ENCODE measurements around the gene SULF2.
"Not testable (repeated sequence)": the region's sequence is repeated elsewhere in the genome, so short reads cannot be mapped to it uniquely, and the experiment has no call there.

Gene SULF2

GRCh38 chr20:47796971-47797370 is 11.7 kb upstream of the SULF2 start:
- H3K36me3 ChIP-seq (ENCODE audit: insufficient read depth, low read length), result no peaks in the 10 kb centered on the region
- no peaks in the 10 kb centered on the region for H3K9me3 ChIP-seq (ENCODE audit: control insufficient read depth, insufficient read depth, low read length)
- H3K4me1 ChIP-seq (ENCODE audit: insufficient read depth, low read length), result no peaks in the 10 kb centered on the region
- H3K9ac ChIP-seq (ENCODE audit: low read depth, low read length), result no peak overlapping the region

GRCh38 chr20:47795214-47795907 is 10.1 kb upstream of the SULF2 start:
- no peaks in the 10 kb centered on the region for H3K36me3 ChIP-seq (ENCODE audit: insufficient read depth, low read length)
- no peak overlapping the region for H3K9ac ChIP-seq (ENCODE audit: low read depth, low read length)
- peaks cover 4% of the 10 kb centered on the region for H3K4me1 ChIP-seq (ENCODE audit: insufficient read depth, low read length)
- H3K9me3 ChIP-seq (ENCODE audit: control insufficient read depth, insufficient read depth, low read length), result no peaks in the 10 kb centered on the region

GRCh38 chr20:47794264-47794663 is 9.0 kb upstream of the SULF2 start:
- not testable (repeated sequence) for H3K36me3 ChIP-seq (ENCODE audit: insufficient read depth, low read length); H3K9ac ChIP-seq (ENCODE audit: low read depth, low read length); H3K9me3 ChIP-seq (ENCODE audit: control insufficient read depth, insufficient read depth, low read length)
- H3K4me1 ChIP-seq (ENCODE audit: insufficient read depth, low read length), result peaks cover 11% of the 10 kb centered on the region

GRCh38 chr20:47792021-47792618 is 6.8 kb upstream of the SULF2 start:
- Histone ChIP-seq H3K4me1 (ENCODE audit: insufficient read depth, low read length) (peaks cover 11% of the 10 kb centered on the region), H3K9me3 (ENCODE audit: control insufficient read depth, insufficient read depth, low read length) (no peaks in the 10 kb centered on the region), H3K36me3 (ENCODE audit: insufficient read depth, low read length) (no peaks in the 10 kb centered on the region), H3K9ac (ENCODE audit: low read depth, low read length) (no peak overlapping the region)

DNA sequence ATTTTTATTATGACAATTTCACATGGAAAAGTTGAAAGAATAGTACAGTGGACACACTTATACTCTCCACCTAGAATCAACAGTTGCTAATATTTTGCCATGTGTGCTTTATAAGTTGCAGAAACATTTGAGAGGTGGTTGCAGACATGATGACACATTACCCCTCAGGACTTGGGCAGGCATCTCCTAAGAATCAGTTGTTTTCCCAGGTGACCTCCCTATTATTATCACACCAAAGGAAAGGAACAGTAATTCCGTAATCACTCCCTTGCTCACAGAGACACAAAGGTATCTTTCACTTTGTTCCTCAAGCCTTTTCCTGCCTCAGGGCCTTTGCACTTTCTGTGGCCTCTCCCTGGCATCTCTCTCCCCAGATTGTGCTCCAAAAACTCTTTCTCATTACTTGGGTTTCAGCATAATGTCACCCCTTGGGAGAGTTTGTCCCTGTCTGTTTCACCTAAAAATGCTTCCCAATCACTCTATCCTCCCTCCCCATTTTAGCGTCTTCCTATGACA is 5.9 kb upstream of the SULF2 start:
- Histone ChIP-seq H3K9me3 (ENCODE audit: control insufficient read depth, insufficient read depth, low read length) (no peaks in the 10 kb centered on the region), H3K36me3 (ENCODE audit: insufficient read depth, low read length) (no peaks in the 10 kb centered on the region), H3K9ac (ENCODE audit: low read depth, low read length) (no peak overlapping the region), H3K4me1 (ENCODE audit: insufficient read depth, low read length) (peaks cover 15% of the 10 kb centered on the region)

GRCh38 chr20:47790580-47790965 is 5.3 kb upstream of the SULF2 start:
- H3K4me1 ChIP-seq (ENCODE audit: insufficient read depth, low read length), result peaks cover 15% of the 10 kb centered on the region
- H3K9ac ChIP-seq (ENCODE audit: low read depth, low read length), result no peak overlapping the region
- H3K9me3 ChIP-seq (ENCODE audit: control insufficient read depth, insufficient read depth, low read length), result no peaks in the 10 kb centered on the region
- H3K36me3 ChIP-seq (ENCODE audit: insufficient read depth, low read length), result no peaks in the 10 kb centered on the region

DNA sequence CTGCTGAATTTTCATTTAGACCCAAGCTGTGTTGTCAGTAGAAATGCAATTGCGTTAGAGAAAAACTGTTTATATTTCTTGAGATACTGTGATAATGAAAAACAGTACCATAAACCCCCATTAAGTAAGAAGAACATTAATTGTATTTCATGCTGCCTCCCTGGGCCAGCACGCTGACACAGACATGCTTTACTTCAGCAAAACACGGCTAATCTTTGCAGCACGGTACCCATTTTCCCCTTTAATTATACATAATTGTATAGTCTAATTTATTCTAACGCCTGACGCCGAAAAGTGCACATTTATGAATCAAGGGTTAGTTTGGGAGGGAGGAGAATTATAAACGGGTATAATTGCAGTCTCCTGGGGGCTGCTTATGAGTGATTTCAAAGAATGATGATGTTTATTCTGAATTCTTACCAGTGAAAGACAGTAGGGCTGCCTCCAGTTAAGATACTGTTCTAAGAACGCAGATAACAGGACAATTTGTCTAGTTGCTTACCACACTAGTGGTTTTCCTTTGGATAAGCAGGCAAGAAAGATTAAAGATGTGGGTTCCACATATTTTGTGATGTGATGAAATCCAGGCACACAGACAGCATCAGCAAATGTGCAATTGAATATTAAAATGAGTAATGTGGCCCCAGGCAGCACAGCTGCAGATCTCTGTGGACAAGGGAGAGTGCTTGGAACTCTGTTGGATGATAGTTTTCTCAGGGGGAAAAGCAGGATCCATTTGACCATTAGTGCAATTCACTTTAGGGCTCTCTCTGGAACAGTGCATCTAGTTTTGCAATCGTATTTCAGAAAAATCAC is 4.7 kb upstream of the SULF2 start:
- H3K4me1 ChIP-seq (ENCODE audit: insufficient read depth, low read length), result peaks cover 15% of the 10 kb centered on the region
- H3K9me3 ChIP-seq (ENCODE audit: control insufficient read depth, insufficient read depth, low read length), result no peaks in the 10 kb centered on the region
- H3K36me3 ChIP-seq (ENCODE audit: insufficient read depth, low read length), result no peaks in the 10 kb centered on the region
- H3K9ac ChIP-seq (ENCODE audit: low read depth, low read length), result no peak overlapping the region

DNA sequence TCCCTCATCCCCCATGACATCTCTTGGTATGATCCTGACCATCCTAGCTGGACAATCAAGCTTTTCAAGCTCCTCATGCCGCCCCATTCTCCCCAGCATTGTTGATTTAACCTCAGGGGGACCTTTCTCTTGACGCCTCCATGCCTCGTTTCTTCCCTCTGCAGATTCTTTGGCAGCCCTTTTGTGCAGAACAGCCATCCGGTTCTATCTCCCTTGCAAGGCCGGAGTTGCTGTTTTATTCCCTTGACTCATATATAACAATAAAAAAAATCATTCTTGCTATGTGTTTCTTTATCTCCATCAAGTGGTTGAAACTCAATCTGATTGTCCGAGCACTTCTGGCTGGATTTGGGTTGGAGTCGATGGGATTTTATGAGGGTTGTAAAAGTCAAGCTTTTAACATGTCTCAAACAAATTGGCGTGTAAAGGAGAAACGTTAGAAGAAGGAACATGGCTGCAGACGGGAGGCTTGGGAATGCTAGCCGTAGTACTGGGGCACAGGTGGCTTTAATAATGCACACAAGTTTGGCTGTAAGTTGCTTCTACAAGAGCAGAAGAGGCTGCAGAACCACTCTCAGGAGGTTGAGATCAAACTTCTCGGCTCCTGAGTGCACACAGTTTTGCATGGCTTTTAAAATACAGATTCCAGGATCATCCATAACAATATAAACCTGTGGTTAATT is 3.9 kb upstream of the SULF2 start:
- Histone ChIP-seq H3K9ac (ENCODE audit: low read depth, low read length) (no peak overlapping the region), H3K36me3 (ENCODE audit: insufficient read depth, low read length) (no peaks in the 10 kb centered on the region), H3K9me3 (ENCODE audit: control insufficient read depth, insufficient read depth, low read length) (no peaks in the 10 kb centered on the region), H3K4me1 (ENCODE audit: insufficient read depth, low read length) (peaks cover 16% of the 10 kb centered on the region)

DNA sequence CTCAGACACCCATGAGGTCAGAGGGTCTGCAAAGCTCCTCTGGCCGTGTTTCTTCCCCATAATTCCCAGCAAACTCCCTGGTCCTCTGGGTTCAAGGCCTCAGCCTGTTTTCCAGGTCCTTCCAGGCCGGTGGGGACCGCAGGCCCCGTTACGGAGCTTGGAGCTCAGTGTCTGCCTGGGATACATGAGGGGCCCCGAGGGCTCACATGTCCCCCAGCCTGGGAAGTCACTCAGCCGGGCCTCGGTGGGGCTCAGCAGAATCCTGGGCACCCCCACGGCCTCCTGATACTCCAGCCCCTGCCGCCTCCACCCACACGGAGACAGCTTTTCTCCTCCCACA is 3.4 kb upstream of the SULF2 start:
- Histone ChIP-seq H3K4me1 (ENCODE audit: insufficient read depth, low read length) (peaks cover 21% of the 10 kb centered on the region), H3K9ac (ENCODE audit: low read depth, low read length) (no peak overlapping the region), H3K36me3 (ENCODE audit: insufficient read depth, low read length) (no peaks in the 10 kb centered on the region), H3K9me3 (ENCODE audit: control insufficient read depth, insufficient read depth, low read length) (no peaks in the 10 kb centered on the region)

DNA sequence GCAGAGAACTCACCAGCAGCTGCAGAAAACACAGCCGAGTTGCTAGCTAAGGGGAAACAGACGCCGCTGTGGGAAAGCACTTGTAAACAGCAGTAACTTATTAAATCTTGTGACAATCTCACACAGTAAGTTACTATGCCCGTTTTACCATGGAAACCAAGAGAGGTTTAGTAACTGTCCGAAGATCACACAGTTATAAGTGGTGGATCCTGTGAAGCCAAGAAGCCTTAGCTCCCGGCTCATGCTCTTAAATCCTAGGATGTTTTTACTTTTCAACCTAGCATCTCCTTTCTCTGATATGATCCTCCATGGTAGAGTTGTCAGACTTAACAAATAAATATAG is 1.5 kb upstream of the SULF2 start:
- Histone ChIP-seq H3K36me3 (ENCODE audit: insufficient read depth, low read length) (no peaks in the 10 kb centered on the region), H3K4me1 (ENCODE audit: insufficient read depth, low read length) (peaks cover 25% of the 10 kb centered on the region), H3K9me3 (ENCODE audit: control insufficient read depth, insufficient read depth, low read length) (no peaks in the 10 kb centered on the region), H3K9ac (ENCODE audit: low read depth, low read length) (peak overlapping the region; percentile 74)

GRCh38 chr20:47785854-47786764 is 828 bp upstream of the SULF2 start:
- Histone ChIP-seq H3K9ac (ENCODE audit: low read depth, low read length) (peak overlapping the region; percentile 74), H3K4me1 (ENCODE audit: insufficient read depth, low read length) (peaks cover 23% of the 10 kb centered on the region), H3K36me3 (ENCODE audit: insufficient read depth, low read length) (no peaks in the 10 kb centered on the region)

GRCh38 chr20:47784599-47785310 is 526 bp downstream of the SULF2 start:
- no peaks in the 10 kb centered on the region for H3K9me3 ChIP-seq (ENCODE audit: control insufficient read depth, insufficient read depth, low read length)
- no peaks in the 10 kb centered on the region for H3K36me3 ChIP-seq (ENCODE audit: insufficient read depth, low read length)
- peak overlapping the region; percentile 79 for H3K9ac ChIP-seq (ENCODE audit: low read depth, low read length)
- peaks cover 18% of the 10 kb centered on the region for H3K4me1 ChIP-seq (ENCODE audit: insufficient read depth, low read length)

More at GRCh38 chr20:47785854-47786764, 828 bp upstream of the SULF2 start:
- no peaks in the 10 kb centered on the region for H3K9me3 ChIP-seq (ENCODE audit: control insufficient read depth, insufficient read depth, low read length)

DNA sequence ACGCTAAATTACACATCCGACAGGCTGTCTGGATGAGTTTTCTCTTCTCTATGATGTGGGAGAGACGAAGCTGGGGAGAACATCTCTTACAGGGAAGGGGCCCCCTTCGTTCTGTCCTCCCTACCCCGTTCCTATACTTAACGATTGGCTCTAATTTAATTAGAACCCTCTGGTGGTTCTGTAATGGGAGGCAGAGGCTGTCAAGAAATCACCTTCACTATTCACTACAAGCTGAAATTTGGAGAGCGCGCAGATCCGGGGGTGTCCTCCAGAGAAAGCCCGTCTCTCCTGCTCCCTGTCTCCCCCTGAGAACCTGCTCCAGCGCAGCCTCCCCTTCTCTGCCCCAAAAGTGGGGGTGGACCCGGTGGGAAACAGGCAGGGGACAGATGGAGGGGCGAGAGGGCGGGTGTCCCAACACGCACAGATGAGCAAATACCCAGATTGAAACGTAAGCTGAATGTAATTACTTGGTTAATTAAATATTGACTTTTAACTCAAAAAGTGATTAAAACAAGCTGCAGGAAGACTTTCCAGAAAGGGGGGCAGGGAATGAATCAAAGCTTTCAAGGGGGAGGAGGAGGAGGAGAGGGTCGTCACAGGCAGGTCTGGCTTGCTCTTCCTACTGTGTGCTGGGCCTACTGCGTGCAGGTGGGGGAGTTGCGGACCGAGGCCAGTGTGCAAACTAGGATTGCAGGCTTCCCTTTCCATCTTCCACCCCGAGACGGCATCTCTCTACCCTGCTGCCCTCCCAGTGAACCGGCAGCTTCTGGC is 1.3 kb downstream of the SULF2 start:
- no peaks in the 10 kb centered on the region for H3K36me3 ChIP-seq (ENCODE audit: insufficient read depth, low read length)
- H3K9me3 ChIP-seq (ENCODE audit: control insufficient read depth, insufficient read depth, low read length), result no peaks in the 10 kb centered on the region
- H3K4me1 ChIP-seq (ENCODE audit: insufficient read depth, low read length), result peaks cover 16% of the 10 kb centered on the region
- H3K9ac ChIP-seq (ENCODE audit: low read depth, low read length), result peak overlapping the region; percentile 79
